ENCODE measurements around the gene ST6GALNAC3.

- TF ChIP-seq, protein P1, sequence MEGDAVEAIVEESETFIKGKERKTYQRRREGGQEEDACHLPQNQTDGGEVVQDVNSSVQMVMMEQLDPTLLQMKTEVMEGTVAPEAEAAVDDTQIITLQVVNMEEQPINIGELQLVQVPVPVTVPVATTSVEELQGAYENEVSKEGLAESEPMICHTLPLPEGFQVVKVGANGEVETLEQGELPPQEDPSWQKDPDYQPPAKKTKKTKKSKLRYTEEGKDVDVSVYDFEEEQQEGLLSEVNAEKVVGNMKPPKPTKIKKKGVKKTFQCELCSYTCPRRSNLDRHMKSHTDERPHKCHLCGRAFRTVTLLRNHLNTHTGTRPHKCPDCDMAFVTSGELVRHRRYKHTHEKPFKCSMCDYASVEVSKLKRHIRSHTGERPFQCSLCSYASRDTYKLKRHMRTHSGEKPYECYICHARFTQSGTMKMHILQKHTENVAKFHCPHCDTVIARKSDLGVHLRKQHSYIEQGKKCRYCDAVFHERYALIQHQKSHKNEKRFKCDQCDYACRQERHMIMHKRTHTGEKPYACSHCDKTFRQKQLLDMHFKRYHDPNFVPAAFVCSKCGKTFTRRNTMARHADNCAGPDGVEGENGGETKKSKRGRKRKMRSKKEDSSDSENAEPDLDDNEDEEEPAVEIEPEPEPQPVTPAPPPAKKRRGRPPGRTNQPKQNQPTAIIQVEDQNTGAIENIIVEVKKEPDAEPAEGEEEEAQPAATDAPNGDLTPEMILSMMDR (IDR thresholded peaks at IDR 0.05), result no peak
- TF ChIP-seq POLR2A (IDR thresholded peaks at IDR 0.05), result no peak
Observed at GRCh38 chr1:76237211-76237610, 162.7 kb downstream of the ST6GALNAC3 start.
